Testis (tissue), 2 donors: ENCODE results near the gene XXYLT1.

Experiments used
- POLR2A ChIP-seq: fragments of 450-650 bp; IDR thresholded peaks from one replicate; pipeline ENCODE4 v1.6.1; 2017; ENCODE audit warnings: antibody characterized with exemption, mild to moderate bottlenecking, moderate library complexity
- TF ChIP-seq, protein P1 (sequence below), 3 experiments: fragments of 450-650 bp in 2 of 3; fragments of 200-600 bp in 1 of 3; sonication (generic) in 1 of 3; IDR thresholded peaks; one replicate each; pipeline ENCODE4 v1.5.1; 2016 to 2019; ENCODE audit warnings: antibody characterized with exemption in 3 of 3, mild to moderate bottlenecking in 2 of 3, moderate library complexity in 1 of 3

DNA sequence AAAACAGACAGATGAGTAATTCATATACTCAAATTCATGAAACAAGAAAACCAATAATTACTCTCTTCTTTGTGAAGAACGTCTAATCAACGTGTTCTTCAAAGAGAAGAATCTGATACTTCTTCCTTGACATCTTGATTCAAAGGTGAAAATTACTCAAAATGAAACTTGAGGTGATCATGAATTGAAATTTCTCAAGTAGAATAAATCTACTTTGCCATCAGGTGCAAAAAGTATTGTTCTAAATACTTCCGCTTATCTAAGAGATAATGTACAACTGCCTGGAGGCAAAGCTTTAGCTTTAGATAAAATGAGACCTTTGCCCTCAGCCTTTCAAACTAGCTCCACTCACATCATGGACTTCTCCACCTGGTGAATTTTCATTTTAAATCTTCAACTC, 13.9 kb upstream of the XXYLT1 start:
- TF ChIP-seq, protein P1, sequence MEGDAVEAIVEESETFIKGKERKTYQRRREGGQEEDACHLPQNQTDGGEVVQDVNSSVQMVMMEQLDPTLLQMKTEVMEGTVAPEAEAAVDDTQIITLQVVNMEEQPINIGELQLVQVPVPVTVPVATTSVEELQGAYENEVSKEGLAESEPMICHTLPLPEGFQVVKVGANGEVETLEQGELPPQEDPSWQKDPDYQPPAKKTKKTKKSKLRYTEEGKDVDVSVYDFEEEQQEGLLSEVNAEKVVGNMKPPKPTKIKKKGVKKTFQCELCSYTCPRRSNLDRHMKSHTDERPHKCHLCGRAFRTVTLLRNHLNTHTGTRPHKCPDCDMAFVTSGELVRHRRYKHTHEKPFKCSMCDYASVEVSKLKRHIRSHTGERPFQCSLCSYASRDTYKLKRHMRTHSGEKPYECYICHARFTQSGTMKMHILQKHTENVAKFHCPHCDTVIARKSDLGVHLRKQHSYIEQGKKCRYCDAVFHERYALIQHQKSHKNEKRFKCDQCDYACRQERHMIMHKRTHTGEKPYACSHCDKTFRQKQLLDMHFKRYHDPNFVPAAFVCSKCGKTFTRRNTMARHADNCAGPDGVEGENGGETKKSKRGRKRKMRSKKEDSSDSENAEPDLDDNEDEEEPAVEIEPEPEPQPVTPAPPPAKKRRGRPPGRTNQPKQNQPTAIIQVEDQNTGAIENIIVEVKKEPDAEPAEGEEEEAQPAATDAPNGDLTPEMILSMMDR (IDR thresholded peaks at IDR 0.05) = no peak
- no peak for TF ChIP-seq POLR2A
